A549 (cell line): ENCODE measurements around the gene CDX1.

ENCODE experiments used
- CEBPB ChIP-seq, 2 experiments: fragments of >200 bp in 1 of 2; sonication (Bioruptor Twin) in 1 of 2; formaldehyde crosslinking in 1 of 2; IDR thresholded peaks; 2 replicates each; pipeline ENCODE4 v1.6.1; 2012 to 2016
- CHD4 ChIP-seq: fragments of 200-600 bp; sonication (generic); IDR thresholded peaks from 2 replicates; pipeline ENCODE4 v1.6.1; 2016; ENCODE audit warnings: antibody characterized with exemption, mild to moderate bottlenecking, borderline replicate concordance
- EP300 ChIP-seq, 2 experiments: fragments of >200 bp; sonication (Bioruptor Twin); formaldehyde crosslinking; IDR thresholded peaks; 2 replicates in 1 of 2; 3 replicates in 1 of 2; pipeline ENCODE4 v1.6.1; 2016 to 2017
- ESRRA ChIP-seq: fragments of 150-350 bp; IDR thresholded peaks from 2 replicates; pipeline ENCODE4 v1.6.1; 2014; ENCODE audit warnings: mild to moderate bottlenecking, low read length, borderline replicate concordance
- KDM5A ChIP-seq: fragments of 200-600 bp; sonication (generic); IDR thresholded peaks from 2 replicates; pipeline ENCODE4 v1.6.1; 2016; ENCODE audit warnings: antibody characterized with exemption, mild to moderate bottlenecking
- MAZ ChIP-seq: fragments of 150-350 bp; IDR thresholded peaks from 2 replicates; pipeline ENCODE4 v1.6.1; 2014; ENCODE audit warnings: antibody characterized with exemption, low read depth, low read length, borderline replicate concordance
- MYC ChIP-seq: IDR thresholded peaks from 2 replicates; pipeline ENCODE4 v1.6.1; 2012; ENCODE audit warnings: mild to moderate bottlenecking, inconsistent platforms, low read length, improper control_type of control experiment, borderline replicate concordance
- POLR2A ChIP-seq: IDR thresholded peaks from 2 replicates; pipeline ENCODE4 v1.6.1; 2012; ENCODE audit warnings: mild to moderate bottlenecking, low read length
- POLR2AphosphoS2 ChIP-seq: conservative IDR thresholded peaks from 2 replicates; pipeline ENCODE4 v1.6.1; 2012; ENCODE audit warnings: low read length, improper control_type of control experiment, inconsistent platforms
- RAD21 ChIP-seq, 2 experiments: fragments of >200 bp in 1 of 2; sonication (Bioruptor Twin) in 1 of 2; formaldehyde crosslinking in 1 of 2; IDR thresholded peaks in 1 of 2; conservative IDR thresholded peaks in 1 of 2; 2 replicates in 1 of 2; 3 replicates in 1 of 2; pipeline ENCODE4 v1.6.1; 2012 to 2018; ENCODE audit warnings: inconsistent platforms in 1 of 2
- TF ChIP-seq, protein P1 (sequence below): fragments of >200 bp; sonication (Bioruptor Twin); formaldehyde crosslinking; IDR thresholded peaks from 3 replicates; pipeline ENCODE4 v1.5.1; 2016
- TF ChIP-seq, protein P2 (sequence below): IDR thresholded peaks from 2 replicates; pipeline ENCODE4 v1.6.1; 2012; ENCODE audit warnings: low read depth, borderline replicate concordance

DNA sequence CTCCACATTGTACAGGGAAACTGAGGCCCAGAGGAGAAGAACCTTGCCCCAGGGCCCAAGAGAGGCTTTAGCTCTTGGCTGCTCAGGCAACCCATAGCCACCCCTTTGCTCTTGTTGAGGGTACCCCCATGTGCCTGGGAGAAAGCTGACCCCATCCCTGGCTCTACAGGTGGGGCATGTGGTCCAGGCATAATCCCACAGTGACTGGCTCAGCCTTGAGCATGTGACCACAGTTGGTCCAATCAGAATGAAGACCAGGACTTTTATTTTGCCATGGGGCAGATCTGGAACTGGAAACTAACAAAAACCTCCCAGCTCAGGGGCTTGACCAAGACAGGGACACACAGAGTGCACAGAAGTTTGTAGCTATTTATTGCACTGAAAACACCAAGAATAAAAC lies 52.6 kb downstream of the CDX1 start:
- TF ChIP-seq EP300 (IDR thresholded peaks at IDR 0.05) (no peak), ESRRA (no peak), KDM5A (no peak), POLR2A (no peak), POLR2AphosphoS2 (no peak), CEBPB (IDR thresholded peaks at IDR 0.05) (no peak), CHD4 (no peak), MAZ (no peak), MYC (no peak), RAD21 (conservative IDR thresholded peaks at IDR 0.05 in 1 of 2, IDR thresholded peaks at IDR 0.05 in 1 of 2) (no peak)
- TF ChIP-seq, protein P1, sequence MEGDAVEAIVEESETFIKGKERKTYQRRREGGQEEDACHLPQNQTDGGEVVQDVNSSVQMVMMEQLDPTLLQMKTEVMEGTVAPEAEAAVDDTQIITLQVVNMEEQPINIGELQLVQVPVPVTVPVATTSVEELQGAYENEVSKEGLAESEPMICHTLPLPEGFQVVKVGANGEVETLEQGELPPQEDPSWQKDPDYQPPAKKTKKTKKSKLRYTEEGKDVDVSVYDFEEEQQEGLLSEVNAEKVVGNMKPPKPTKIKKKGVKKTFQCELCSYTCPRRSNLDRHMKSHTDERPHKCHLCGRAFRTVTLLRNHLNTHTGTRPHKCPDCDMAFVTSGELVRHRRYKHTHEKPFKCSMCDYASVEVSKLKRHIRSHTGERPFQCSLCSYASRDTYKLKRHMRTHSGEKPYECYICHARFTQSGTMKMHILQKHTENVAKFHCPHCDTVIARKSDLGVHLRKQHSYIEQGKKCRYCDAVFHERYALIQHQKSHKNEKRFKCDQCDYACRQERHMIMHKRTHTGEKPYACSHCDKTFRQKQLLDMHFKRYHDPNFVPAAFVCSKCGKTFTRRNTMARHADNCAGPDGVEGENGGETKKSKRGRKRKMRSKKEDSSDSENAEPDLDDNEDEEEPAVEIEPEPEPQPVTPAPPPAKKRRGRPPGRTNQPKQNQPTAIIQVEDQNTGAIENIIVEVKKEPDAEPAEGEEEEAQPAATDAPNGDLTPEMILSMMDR, result no peak
- TF ChIP-seq, protein P2, sequence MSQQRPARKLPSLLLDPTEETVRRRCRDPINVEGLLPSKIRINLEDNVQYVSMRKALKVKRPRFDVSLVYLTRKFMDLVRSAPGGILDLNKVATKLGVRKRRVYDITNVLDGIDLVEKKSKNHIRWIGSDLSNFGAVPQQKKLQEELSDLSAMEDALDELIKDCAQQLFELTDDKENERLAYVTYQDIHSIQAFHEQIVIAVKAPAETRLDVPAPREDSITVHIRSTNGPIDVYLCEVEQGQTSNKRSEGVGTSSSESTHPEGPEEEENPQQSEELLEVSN, result no peak
